LoVo (cell line): ENCODE results near the gene CMTM7.
"Not testable (repeated sequence)": the region's sequence is repeated elsewhere in the genome, so short reads cannot be mapped to it uniquely, and the experiment has no call there.

Source experiments
- DNase-seq: peaks from one replicate; pipeline ENCODE4 v3.0.0-alpha.2; 2016; ENCODE audit warnings: low spot score

Gene CMTM7

DNA sequence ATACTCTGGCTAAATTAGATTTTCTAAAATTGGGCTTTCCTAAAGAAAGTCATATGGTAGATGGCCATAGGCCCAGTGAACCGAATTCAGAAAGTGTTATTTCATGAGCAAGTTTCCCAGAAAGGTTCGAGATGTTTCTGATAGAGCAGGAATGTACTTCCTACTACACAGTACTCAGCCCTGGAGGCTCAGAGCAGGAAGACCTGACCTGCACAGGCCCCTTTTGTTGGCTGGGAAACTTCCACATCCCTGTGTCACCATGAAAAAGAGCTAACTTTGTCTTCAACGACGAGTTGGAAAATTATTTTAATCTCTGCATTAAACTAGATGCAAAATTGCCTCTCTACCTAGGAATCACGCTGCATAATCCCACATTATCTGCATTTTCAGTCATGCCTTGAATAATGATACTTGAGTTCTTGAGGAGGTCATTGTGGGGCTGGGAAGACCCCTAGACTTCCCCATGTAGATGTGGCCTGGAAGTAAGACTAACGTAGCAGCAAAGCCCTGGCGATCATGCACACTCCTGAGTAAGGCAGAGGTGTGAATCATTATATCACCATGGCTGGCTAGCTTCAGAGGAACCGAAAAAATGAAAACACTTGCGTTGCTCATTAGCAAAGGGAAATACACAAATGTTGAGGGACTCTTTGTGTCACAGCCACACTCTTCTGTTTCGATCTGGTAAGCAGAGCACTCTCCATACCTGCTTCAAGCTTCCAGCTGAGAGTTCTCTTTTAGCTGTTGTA, 47.1 kb downstream of the CMTM7 start:
- no peak for DNase-seq

DNA sequence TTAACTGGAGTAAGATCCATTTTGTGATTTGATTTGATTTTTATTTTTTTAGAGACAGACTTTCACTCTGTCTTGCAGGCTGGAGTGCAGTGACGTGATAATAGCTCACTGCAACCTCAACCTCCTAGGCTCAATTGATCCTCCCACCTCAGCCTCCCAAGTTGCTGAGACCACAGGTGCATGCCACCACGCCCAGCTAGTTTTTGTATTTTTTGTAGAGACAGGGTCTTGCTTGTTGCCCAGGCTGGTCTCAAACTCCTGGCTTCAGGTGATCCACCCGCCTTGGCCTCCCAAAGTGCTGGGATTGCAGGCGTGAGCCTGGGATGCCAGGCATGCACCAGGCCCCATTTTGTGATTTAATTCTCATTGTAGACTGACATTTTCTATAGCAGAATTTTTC, 47.8 kb downstream of the CMTM7 start:
- DNase-seq = not testable (repeated sequence)

DNA sequence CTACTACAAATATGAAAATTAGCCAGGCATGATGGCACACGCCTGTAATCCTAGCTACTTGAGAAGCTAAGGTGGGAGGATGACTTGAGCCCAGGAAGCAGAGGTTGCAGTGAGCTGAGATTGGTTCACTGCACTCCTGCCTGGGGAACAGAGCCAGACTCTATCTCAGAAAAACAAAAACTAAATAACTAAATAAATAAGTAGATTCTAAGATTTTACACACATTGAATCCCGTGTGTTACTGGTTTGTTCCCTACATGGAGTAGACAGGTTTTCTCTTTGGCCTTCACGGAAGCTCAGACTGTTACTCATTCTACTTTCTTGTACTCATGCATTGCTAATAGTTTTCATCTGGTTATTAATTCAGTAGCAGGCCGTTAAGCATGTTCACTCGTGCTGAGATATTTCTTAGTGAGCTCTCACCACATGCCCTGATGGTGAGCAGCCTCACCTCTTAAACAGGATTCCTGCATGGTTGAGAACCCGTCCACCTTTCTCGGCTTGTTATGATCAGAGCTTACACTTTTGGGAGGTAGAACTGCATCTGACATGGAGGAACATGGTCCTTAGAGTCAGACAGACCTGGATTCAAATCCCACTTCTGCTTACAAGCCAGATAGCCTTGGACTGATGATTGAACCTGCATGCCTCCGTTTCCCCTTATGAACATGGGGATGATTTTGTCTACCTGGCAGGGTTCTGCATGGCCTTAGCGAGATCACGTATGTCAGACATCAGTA, 49.1 kb downstream of the CMTM7 start:
- DNase-seq = no peak

DNA sequence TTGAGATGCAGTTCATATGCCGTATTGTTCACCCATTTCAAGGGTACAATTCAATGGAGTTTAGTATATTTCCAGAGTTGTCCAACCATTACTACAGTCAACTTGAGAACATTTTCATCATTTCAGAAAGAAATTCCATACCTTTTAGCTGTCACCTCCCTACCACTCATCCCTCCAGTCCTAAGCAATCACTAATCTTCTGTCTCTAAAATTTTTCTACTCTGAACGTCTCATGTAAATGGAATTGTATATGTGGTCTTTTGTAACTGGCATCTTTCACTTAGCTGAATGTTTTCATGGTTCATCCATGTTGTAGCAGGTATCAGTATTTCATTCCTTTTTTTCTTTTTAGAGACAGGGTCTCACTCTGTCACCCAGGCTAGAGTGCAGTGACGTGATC, 51.1 kb downstream of the CMTM7 start:
- no peak for DNase-seq

DNA sequence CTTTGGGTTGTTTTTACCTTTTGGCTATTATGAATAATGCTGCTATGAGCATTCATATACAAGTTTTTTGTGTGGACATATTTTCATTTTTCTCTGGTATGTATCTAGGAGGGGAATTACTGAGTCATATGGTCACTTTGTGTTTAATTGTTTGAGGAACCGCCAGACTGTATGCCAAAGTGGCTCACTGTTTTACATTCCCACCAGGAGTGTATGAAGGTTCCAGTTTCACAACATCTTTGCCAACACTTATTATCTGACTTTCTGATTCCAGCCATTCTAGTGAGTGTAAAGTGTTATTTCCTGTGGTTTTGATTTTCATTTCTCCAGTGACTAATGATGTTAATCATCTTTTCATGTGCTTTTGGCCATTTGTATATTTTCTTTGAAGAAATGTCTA, 51.8 kb downstream of the CMTM7 start:
- no peak for DNase-seq

DNA sequence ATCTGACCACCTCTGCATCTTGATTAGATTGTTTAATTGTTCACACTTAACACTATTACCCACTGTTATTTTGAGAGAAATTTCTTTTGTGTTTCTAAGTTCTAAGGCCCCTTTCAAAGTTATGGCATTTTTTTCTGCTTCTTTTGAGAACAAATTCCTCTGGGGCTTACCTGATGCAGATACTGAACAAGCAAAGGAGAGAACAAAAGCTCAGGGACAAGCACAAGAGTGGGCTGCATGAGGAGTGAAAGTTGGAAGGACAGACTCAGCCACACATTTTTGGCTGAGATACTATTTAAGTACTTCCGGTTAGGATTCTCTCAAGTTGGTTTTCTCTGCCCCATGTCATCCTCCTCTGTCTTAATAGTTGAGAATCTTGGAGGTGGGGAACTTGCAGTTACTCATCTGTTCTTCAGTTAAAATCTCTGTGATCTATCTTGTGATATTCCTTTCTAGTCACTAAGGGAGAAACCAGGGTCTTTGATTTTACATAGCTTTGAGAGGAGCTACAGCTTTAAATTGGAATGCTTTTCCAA, 56.3 kb downstream of the CMTM7 start:
- DNase-seq = no peak

DNA sequence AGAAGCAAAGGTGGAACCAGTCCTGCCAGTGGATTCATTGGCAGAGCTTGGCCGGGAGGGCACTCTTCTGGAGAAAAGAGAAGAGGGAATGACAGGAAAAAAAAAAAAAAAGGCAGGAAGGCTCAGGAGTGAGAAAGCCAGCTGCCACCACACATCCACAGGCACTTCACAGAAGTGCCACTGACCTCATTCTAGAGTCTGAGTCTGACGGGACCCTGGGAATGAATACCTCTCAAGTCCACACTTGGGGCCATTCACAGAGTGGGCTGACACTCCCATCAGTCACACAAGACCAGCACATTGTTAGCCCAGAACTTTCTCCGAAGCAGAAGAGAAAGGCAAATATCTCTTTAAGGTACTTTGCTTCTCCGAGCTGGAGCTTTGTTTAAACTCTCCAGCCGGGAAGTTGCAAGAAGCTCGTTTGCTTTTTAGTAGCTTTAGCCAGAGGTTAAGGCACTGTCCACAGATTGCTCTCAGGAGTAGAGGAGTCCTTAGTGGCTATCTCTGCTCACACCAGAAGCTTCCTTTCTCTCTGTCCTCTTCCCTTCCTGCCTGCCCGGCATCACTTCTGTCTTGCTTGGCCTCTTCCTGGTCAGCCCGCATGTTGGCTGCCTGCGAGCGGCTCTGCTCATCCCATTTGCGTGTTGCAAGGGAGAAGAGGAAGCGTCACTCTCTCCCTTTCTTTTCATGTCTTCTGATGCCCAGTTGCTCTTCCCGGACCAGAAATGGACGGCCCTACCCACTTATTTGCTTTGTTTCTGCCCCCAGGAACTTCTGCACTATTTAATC, 57.2 kb downstream of the CMTM7 start:
- no peak for DNase-seq

DNA sequence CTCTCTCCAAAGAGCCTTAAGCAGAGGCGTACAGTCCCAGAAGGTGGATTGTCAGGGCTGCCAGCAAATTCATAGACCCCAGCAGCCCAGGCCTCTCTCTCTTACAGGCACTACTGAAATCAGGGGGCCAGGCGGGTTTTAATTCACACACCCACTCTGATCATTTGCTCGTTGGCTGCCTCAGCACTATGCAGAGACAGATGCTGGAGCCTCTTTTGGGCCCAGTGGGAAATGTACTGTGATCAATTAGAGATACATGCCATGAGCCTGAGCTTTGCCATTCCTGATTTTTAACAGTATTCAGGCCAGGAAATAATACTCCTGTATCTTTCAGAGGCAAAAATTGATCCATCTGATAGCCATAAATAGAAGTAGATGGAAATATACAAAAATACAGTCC, 58.0 kb downstream of the CMTM7 start:
- no peak for DNase-seq

DNA sequence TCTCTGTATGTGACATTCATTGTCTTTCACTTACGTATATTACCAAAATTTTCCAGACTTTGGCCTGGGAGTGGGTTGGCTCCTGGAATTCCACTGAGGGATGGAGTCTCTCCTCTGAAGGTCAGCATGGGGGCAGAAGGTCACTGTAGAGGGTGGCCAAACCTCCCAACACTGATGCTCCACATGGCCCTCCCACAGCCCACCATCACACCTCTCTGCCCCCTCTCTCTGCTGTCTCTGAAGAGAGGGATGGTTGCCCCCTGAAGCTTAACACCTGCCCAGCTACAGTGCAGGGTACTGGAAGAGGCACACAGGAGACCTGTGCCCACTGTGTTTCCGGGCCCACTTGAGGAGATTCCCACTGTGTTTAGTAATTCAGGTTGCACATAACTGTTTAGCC, 58.8 kb downstream of the CMTM7 start:
- no peak for DNase-seq

DNA sequence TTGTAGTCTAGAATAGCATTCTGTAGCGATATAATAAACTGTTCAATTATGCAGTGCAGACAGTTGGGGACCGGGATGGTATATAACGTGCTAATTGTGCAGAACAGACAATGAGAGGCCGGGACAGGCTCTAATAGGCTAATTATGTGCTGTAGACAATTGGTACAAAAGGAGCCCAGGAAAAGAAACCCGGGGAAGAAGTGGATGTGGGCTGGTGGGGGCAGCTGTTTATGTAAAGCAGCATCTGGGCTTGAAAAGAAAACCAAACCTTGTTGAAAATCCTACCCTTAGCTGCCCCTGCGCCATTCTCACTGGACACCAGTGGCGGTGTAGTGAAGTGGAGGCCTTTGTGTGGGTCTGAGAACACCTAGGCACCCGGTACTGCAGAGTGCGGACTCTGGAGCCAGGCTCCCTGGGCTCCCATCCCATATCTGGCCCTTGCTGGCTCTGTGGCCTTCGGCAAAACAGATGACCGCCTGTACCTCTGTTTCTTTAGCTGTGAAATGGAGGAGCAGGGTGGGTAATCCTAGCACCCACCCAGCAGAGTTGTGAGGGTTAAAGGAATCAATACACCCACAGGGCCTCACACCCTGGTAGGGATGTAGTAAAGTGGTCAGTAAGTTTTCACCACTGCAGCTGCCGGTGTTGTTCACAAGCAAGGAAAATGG, 59.5 kb downstream of the CMTM7 start:
- no peak for DNase-seq

DNA sequence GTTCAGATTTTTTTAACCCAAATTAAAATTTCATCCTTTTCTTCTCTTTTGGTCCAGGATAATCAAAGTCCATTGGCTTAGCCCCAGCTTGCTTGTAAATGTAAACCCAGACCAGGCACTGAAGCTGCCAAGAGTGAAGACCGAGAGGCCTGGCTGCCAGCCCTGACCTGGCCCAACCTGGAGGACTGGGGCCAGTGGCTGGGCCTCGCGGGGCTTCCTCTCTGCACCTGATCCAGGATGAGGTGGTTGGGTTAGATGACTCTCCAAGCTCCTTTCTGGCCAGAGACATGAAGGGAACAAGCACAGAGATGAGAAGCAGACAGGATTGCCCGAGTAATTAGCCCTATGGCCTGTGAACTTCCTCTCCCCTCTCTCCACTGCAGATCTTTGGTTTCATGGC, 60.4 kb downstream of the CMTM7 start:
- no peak for DNase-seq

DNA sequence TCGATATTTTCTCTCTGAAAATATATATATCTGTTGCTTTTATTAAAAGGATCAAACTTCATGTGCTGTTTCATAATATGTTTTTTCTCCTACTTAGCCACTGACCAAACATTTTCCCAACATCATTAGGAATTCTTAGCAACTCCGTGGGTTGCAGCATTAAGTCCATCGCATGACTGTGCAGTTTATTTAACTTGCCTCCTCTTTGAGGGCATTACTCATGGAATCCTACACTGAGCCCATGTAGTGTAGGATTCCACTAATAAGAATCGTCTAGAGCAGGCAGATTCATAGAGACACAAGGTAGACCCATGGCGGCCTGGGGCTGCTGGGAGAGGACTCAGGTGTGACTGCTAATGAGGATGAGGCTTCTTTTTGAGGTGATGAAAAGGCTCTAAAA, 61.7 kb downstream of the CMTM7 start:
- DNase-seq = no peak

DNA sequence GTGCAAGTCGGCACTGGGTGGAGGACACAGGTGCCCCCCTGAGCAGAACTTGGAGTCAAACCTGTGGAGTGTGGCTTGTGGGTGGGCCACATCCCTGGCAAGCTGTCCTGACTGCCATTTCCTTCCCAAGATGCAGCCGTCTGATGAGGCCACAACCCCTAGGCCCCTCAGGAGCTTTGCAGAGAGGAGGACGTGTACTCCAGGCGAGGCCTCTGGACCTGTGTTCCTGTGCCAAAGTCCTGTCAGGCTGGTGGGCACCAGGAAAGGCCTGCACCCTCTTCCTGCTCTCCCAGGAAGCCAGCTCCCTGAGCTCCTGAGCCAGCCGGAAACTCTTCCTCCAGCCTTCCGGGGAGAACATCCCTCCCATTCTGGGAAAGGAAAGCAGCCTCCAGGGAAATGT, 62.5 kb downstream of the CMTM7 start:
- DNase-seq = no peak

DNA sequence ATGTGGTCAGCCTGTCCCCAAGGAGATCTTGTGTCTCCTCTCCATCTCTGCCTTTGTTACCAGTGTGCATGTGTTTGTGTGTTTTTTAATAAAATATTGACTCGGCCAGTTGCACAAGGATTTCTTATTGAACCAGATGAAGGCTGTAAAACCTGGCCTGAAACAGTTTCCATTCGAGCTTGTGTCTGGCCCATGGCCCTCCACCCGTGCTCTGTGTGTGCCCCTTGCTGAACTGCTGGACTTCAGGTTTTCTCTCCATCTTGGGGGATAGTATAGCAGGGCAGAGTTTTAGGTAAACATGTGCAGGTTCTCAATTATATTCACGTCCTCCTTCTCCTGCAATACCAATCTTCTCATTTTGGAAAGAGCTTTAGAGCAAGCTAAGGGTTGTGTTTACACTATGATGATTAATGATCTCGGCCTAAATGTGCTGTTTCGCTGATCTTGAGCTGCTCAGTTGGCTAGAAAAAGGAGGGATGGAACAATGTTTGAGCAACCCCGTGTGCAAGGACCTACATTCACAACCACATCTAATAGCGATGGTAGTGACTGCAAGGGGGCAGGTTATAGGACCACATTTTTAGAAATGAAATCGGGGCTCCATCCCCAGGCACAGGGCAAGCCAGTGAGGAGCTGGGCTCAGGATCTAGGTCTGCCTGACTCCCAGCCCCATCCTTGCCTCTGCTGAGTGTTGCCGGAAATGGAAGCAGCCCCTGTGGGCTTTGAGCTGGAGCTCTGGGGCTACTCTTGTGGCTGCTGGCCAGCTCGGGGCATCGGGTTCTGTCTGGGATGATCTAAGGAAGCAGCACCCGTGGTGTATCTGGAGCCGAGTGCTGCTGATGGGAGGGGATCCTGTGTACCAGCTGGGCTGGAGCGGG, 63.3 kb downstream of the CMTM7 start:
- DNase-seq = no peak

DNA sequence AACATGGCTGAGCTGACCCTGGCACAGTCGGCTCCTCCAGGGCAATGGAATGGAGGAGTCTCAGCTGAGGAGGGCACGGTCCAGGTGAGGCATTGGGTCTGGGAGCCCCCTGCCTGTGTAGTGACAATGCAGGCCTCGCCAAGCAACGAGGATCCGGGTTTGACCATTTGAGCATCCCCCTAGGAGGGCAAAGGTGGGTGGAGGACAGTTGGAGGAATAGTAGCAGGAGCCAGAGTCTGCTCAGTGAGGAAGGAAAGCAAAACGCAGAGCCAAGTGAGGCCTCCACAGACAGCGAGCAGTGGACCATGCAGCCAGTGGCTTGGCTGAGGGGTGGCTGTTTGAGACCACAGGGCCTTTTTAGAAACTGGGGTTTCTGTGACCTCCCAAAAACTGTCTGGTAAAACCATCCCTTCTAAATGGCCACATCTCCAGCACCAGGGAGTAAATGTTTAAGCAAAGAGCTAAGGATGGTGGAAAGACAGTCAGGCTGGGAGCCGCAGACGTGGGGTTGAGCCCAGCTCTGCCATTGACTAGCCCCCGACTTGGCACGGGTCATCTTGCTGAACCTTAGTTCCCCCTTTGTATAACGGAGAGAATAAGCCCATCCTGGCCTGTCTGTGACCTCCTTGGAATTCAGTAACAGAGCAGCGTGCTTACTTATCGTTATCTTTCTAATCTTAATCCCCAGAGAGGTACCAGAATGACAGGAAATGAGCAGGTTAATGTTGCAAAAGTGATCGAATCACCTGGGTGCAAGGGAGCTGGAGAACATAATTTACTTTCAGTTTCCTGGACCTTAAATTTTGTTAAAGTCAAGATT, 64.2 kb downstream of the CMTM7 start:
- DNase-seq = no peak

DNA sequence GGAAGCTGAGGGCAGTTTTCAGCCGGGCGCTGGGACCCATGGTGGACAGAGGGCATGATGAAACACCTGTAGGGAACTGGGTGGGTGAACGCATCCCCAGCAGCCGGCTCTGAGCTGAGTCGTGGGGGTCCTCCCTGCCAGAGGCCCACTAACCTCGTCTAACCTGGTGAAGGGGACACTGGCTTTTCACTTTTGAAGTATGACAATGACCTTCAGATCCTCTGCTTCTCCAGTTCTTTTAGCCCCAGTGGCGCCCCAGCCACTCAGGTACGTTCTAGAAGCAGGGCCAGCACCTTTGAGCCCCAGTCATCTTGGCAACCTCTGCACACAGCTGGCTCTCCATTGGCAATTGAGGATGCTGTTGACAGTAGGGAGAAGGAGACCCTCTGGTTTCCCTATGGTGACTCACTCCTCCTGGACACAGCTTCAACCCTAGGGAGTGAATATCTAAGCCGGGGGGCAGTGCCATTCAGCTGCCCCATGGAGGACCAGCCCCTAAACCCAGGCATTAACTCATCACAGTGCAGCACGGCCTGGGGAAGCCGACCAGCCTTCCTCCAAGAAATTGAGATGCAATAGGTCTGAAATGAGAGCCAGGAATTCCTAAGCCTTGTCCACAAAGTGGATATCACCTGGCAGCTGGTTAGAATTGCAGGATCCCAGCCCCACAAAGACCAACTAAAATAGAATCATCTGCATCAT, 64.9 kb downstream of the CMTM7 start:
- no peak for DNase-seq

DNA sequence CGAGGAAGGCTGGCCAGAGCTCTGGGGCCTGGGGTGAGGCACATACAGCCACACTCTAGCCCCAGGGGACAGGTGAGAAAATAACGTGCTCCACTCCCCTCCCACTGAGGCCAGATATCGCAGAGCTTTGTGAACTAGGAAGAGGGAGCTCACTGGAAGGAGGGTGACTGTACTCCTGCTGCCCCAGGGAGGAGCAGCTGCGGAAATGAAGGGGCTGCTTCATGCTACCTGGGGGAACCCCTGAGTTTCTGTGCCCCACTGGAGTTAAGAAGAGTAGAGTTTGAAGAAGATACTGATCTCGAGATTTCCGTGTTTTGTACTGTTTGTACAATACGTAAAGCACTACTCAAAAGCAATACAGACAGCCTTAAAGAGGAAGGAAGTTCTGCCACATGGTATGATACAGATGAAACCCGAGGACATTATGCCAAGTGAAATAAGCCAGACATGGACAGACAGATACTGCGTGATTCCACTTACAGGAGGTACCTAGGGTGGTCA, 66.4 kb downstream of the CMTM7 start:
- DNase-seq = no peak

DNA sequence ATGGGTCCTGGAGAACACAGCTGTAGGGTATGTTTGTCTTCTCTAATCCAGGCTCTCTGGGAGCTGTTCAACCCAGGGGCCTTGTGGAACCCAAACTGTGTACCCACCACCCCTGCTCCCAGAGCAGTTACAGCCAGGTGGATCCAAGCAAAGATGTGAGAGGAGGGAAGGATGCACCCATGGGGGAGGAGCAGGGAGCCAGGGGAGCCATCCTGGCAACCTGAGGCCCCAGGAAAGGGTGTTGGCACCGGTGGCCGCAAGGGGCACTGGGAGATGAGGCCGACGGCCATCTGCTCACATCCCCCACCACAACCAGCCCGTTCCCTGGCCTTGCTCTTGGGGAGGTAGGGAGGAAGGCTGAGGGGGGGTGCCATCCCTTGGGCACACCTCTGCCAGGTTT, 67.8 kb downstream of the CMTM7 start:
- no peak for DNase-seq

DNA sequence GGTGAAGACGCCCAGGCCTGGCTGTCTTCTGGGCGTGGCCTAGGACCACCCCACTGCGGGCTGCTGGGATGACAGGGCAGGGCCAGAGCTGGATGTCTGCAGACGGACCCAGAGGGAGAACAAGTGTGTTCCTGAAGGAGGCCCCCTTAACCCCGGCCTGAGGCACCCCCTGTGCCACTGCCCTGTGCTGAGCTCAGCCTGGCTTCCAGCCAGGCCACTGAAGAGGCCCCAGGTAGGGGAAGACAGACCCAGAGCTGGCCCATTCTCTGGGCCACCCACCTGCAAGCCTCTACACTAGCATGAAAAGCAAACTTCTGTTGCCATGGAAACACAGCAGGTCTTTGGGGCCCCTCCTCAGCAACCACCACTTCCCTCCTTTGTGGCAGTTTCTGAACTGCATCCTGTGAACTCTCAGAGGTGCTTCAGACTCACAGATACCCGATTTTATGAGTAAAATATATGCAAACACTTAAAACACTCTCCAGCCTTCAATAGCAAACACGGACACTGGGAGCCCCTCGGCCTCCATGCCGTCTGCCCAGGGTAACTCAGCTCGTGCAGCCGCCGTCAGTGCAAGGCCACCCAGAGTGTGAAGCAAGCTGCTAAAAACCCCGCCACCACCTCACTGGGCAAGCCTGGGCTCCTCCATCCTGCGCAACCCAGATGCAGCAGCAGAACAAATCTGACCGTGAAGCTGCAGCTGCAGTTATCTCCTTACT, 68.5 kb downstream of the CMTM7 start:
- no peak for DNase-seq
